NCI-H1092 (cell line): ENCODE data around the gene SLC24A5.

Experiments used
- DNase-seq: peaks from one replicate; lab custom pipeline; 2025; lab: John Stamatoyannopoulos, UW

The SLC24A5 gene

GRCh38 chr15:48190932-48191573 is 70.3 kb downstream of the SLC24A5 start:
- no peak for DNase-seq

DNA sequence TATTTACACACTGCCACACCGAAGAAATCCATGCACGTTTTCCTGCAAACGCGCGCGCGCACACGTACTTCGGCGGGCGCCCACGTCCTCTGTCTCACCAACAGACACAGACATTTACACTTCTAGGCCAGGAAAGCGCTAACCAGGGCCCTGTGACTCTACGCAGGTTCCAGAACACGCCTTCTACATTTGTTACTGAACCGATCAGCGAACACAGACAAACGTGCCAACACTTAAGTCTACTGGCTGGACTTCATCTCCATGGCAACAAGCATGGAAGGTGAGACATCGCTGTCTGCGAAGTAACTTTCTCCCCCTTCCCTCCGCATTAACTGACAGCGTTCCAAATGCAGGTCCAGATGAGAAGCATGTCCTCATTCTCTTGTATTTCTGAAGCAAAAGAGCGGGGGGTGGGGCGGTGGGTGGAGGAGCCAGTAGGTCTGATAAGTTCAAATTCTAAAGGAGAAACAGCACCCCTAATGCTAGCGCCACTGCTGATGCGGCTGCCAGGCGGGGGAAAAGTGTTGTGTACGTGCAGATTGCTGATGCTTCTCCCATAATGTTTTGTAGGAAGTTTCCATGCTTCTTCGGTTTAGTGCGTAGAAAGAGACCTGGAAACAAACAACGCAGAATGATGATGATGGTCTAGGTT is 70.9 kb downstream of the SLC24A5 start, which contains the start of gene CTXN2:
Gene CTXN2, plus strand, starts transcription at position 92 of the 652 bp plus-strand sequence. CDS start 9,636 bp downstream, outside the sequence.
- no peak for DNase-seq
